ENCODE data around the gene MAS1L.

DNA sequence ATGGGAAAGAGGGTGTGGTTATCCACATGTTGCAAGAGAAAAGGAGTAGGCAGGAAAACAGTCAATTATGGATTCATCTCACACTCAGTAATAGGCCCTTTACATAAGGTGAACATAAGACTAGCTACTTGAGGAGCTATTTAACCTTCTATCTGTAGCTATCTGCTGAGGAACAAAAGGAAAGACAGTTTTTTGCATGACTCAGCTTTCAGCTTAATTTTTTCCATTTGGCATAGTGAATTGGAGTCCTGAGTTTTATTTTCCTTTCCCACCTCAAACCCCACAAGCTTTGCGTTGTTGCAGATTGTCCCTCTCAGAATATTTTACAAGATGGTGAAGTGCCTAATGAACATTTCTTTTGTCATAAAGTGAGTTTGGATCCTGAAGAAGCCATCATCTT is 39.4 kb upstream of the MAS1L start:
- TF ChIP-seq CTCF (IDR thresholded peaks at IDR 0.05; ENCODE audit: low read length) (no peak), EZH2 (IDR thresholded peaks at IDR 0.05; ENCODE audit: borderline replicate concordance, low read length) (no peak)

Data from OCI-LY1 (cell line).